HG02571 (cell line): ENCODE measurements around the gene SLC5A8.

Experiments
- ATAC-seq: cut with Tn5 transposase; IDR thresholded peaks from one replicate; pipeline ENCODE4 v1.9.1; 2021; ENCODE audit warnings: mild to moderate bottlenecking, moderate library complexity; ENCODE audit not compliant: unreplicated experiment

SLC5A8 gene, protein sequence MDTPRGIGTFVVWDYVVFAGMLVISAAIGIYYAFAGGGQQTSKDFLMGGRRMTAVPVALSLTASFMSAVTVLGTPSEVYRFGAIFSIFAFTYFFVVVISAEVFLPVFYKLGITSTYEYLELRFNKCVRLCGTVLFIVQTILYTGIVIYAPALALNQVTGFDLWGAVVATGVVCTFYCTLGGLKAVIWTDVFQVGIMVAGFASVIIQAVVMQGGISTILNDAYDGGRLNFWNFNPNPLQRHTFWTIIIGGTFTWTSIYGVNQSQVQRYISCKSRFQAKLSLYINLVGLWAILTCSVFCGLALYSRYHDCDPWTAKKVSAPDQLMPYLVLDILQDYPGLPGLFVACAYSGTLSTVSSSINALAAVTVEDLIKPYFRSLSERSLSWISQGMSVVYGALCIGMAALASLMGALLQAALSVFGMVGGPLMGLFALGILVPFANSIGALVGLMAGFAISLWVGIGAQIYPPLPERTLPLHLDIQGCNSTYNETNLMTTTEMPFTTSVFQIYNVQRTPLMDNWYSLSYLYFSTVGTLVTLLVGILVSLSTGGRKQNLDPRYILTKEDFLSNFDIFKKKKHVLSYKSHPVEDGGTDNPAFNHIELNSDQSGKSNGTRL

DNA sequence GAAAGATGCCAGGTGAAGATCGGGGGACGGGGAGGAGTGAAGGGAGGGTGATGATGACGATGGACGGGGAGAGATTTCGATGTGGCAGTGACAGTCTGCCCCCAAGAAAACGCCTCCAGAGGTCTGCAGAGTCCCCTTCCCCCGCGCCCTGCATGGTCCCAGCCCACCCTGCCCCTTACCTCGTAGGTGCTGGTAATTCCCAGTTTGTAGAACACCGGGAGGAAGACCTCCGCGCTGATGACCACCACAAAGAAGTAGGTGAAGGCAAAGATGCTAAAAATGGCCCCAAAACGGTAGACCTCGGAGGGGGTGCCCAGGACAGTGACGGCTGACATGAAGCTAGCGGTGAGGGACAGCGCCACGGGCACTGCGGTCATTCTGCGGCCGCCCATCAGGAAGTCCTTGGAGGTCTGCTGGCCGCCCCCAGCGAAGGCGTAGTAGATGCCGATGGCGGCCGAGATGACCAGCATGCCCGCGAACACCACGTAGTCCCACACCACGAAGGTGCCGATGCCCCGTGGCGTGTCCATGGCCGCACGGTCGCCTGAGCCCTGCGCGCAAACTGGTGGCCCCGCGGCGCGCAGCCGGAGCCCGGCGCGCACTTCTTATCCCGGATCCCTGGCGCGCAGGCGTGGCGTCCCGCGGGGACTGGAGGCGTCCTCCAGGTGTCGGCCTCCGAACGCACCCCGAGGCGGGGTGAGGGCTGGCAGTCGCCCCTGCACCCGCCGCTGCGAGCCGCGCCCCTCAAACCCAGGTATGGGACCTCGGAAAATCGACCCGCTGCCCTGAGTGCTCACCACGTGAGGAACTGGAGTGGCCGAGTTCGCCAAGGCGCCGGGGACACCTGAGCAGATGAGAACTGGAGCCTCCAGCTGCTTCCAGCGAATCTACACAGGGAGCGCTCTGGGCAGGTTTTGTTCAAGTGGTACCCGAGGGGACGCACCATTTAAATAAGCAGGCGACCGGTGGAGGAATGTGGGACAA, at the start of gene SLC5A8:
Gene SLC5A8 (minus strand): TSS at position 920 of the 984 bp plus-strand sequence. CDS start 390 bp downstream, at position 530.
- no peak for ATAC-seq

DNA sequence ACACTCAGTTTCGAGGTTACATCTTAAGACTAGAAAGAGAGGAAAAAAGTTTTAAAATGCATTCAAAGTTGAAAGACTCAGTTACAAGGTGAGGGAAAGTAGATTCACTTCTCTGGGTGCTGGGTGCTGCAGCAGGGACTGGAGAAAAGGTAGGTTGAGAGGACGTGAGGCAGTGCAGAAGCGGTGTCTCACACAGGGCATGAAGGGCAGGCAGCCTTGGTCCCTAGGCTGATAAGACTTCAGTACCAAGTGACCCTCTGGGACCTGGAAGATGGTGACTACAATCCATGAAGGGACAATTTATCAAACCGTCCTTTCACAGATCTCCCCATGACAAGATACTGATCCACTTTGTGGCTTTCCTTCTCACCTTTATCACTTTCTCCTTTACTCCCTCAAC, 47.3 kb upstream of the SLC5A8 start:
- ATAC-seq = no peak

DNA sequence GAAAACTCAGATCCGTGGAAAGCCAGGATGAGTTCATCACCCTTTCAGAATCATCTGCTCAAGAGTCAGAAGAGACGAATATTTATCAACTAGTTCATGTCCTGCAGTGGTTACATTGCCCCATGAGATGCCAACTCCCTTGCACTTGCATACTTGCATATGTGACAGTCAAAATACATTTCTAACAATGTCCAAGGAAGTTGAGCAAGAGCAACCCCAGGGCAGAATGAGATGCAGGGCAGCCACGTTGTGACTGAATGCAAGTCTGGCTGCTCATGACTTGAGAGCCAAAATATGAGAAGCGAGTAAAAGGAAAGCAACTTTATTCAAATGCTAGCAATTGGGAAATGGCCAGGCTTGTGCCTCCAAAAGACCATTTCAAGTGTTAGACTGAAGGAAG, 46.2 kb upstream of the SLC5A8 start:
- no peak for ATAC-seq

DNA sequence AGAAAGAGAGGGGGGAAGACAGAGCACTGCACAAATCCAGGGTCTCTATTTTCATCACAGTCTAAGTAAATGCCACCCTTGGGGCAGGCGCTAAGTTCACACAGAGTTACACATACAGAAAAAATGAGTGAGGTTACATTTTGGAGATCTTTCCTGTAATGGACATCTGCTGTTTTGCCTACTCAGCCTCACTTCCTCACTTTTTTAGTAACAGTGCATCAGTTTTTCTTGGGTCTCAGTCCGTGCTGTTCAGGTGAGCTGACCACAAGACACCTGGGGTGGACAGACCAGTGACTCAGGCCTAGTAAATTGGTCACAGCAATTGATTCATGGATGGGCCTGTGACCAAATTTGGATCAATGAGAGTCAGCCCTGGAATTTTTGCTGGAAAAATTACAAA, 33.6 kb upstream of the SLC5A8 start:
- no peak for ATAC-seq

DNA sequence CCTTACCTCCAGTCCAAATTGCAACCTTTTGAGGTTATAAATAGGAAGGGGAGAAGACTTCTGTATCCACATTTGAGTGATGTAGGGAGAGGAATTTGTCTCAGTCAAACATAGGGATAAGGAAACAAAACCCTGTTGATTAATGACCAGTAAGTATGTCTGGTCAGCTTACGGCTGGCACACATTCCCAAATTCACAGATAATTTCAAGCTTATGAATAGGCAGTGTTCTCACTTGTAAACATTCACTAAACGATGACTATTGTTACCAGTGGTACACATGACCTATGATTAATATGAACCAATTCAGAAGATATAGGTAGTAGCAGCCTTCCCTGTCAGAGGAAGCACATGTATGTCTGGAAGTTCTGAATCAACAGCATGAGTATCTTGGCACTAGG, 33.0 kb upstream of the SLC5A8 start:
- no peak for ATAC-seq

DNA sequence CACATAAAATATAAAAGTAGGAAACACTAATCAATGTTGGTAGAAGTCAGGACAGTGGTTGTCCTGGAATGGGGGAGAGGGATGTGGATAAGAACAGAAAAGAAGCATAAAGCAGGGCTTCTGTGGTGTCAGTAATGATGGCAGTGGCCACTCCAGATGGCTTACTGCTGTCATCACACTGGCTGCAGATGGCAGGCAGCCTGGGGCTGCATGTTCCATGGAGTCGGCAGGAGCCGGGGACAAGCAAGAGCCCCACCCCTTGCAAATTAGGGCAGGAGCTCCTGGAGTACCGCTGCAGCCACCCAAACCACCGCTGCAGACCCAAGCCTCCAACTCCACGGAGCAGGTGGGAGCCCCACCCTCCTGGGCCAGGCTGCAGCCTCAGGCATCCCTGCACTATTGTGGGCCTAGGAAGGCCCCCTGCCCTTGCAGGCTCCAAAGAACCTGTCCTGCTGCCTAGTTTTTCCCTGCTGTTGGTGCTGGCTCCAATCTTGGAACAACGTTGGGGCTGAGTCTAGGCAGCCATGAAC, 28.8 kb upstream of the SLC5A8 start:
- ATAC-seq = no peak

DNA sequence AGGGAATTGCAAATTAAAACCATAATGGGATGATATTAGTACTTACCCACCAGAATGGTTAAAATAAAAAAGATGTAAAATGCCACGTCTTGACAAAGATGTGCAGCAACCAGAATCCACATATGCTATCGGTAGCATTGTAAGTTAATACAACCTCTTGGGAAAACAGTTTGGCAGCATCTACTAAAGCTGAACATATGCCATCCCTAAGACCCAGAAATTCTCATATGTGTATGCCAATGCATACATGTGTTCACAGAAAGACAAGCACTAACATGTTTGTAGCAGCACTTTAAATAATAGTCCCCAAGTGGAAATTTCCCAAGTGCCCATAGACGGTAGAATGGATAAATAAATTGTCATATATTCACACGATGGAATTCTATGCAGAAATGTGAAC, 28.3 kb upstream of the SLC5A8 start:
- no peak for ATAC-seq

DNA sequence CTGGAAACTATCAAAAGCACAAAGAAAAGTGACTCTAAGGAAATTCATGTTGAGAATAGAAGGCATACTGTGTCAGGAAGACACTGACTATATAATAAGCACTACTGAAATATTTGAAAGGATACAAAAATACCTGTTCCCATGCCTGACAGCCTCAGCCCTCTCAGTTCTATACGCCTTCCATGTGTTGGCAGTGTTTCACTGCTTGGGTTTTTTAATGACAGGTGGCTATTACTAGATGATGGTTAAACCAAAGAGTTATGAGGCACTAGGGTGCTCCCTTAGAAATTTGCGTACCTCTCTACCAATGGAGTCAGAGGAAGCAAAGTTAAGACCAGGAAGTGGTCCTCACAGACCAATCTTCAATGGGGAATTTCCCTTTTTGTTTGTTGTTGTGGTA, 25.6 kb upstream of the SLC5A8 start:
- no peak for ATAC-seq

DNA sequence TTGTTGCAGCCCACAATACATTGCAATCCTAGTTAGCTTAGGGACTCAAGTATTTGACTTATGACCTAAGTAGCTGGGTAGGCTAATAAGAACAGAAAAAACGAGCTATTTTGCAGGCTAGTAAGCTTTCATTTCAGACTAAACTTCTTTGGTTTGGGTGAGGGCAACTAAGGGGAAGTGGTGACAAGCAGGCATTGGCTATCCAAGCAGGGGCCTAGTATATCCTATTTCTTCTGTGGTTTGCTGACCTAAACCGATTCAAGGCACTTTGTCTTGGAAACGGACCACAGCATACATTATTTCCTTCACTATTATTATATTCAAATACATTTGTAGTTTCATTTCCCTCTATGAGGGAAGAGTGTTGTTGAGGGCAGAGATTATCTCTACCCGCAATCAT, 21.6 kb upstream of the SLC5A8 start:
- ATAC-seq = no peak

DNA sequence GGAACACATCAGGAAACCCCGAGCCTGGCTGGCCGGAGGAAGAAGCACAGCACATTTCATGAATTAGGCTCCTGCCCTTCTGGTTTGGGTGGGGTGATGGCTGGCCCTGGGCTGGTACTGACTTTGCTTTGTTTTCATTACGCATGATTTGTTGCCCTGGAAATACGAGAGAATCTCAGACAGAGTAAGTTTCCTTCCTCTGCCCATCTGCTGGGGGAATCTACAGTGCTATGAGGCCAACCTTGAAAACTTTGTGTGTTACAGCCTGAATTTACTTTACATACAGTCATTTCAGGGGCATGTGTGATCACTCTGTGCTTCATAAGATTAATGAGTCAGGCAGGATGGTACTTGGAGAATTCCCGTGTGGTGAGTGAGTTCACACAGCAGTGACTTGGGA, 20.5 kb upstream of the SLC5A8 start:
- ATAC-seq = no peak

DNA sequence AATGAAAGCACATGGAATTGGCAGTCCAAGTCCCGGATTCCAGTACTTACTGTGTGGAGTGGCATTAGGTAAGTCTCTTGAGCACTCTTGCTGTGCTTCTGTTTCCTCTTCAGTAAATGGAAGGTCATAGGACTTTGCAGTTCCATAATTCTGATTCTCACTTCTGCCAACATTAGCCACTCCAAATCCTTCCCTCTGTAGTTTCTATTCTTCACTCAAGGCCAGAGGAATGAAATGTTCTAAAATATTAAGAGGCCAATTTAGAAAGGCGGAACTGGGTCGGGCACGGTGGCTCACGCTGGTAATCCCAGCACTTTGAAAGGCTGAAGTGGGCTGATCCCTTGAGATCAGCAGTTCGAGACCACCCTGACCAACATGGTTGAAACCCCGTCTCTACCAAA, 19.8 kb upstream of the SLC5A8 start:
- ATAC-seq = no peak

DNA sequence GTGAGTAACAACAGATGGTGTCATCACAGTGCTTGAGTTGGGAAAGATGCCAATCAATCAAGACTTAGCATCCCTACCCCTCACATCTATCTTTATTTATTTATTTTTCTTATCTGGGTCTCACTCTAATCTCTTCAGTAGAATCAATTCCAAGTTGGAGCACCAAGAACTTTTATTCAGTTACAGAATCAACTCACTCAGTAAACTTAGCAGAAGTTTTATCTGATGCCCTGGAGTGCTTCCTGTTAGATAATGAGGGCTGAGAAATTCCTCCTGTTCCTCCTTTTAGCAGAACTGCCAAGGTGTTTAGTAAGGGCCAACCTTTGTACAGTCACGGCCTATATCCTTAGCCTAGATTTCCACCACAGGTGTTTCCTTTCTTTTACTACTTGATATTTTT, 11.3 kb upstream of the SLC5A8 start:
- ATAC-seq = no peak

DNA sequence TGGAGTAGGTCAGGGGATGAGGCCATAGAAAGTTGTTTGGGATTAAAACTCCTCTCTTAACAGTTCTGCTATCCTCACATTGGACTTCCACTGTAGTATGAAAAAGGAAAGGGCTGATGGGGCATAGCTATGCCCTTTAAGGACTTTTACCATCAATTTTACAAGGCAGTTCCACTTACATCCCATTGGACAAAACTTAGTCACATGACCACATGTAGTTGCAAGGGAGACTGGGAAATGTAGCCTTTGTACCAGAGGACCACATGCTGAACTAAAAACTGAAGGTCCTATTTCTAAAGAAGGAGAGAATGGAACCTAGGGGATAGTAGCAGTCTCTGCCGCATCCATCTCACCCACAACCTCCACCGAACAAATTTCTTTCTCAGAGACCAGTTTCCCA, 6.8 kb upstream of the SLC5A8 start:
- ATAC-seq = no peak

DNA sequence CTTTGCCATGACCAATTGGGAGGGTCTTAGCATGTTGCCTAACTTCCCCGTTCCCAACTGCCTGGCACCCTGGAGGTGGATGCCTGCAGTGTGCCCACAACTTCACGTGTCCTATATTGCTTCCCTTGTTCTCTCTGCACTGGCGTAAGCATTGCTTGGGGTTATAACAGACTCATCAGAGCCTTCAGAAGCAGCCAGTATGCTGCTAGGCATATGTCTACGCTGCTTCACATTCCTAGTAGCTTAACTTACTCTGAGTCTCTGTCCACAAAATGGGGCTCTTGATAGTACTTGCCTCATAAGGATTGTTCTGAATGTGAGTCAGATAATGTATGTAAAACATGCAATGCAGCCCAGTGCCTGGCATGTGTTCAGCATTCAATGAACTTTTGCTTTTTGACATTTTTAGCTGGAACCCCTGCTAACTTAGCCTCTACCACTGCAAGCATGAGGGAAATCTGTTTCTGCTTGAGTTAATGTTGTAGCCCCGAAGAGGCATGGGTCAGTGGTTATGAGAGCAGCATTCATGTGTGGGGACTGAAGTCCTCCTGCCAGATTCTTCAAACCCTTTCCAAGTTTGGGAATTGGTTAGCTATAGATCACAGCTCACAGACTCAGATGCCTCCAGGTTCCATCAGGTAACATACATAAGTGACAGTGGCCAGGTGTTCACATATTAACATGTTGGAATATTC, 2.8 kb downstream of the SLC5A8 start:
- no peak for ATAC-seq

DNA sequence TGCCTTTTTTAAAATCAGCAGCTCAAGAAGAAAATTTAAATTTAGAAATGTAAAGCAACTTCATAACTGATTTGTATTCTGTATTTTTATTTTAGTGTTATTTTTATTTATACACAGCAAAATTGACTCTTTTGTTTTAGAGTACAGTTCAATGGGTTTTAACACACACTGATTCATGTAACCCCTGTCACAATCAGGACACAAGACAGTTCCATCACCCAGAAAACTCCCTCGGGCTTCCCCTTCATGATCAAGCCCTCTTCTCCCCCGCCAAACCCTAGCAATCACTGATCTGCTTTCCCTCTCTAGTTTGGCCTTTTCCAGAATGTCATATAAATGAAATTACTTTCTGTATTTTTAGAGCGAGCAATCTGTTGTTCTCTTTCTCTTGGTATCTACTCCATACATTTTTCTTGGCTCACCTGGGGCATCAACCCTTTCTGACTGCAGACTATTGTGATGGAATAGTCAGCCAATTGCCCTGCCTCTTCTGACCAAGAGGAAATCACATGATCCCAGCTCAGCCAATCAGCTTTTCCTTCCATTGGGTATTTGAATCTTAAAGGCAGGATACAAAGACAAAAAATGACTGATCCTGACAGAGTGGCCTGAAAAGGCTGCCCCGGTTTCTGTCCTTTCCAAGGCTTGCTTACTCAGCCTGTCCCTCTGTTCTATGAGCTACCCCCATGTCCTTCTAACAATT, 5.3 kb downstream of the SLC5A8 start:
- ATAC-seq = no peak

DNA sequence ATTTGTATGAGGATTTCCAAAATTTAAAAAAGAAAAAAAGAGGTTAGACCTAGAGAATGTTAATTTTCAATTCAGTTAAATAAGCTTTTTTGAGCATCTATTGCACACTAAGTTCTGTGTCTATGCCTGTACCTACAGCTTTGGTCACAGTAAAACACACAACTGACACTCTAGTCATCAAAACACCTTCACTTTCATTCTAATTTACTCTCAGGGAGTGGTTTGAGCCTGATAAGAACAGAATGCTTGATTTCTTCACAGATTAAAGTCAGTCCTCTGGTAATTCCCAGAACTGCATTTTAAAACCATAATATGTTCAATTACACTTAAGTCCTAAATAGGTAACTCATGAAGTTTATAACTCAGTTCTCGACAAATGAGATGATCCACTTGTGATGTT, 9.2 kb downstream of the SLC5A8 start:
- ATAC-seq = no peak

DNA sequence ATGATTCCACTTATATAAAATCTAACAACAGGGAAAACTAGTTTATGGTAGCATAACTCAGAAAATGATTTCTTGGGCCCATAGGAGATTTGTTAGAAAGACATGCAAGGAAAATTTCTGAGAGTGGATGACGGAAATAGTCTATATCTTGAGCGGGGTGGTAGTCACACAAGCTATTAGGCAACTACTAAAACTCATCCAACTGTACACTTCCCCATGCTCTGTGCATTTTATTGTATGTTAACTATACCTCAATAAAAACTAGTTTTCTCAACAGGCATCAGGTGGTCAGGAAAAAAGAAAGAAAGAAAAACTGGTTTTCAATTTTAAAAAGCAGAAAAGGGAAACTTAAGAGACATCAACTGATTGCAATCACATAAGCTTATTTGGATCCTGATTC, 9.9 kb downstream of the SLC5A8 start:
- ATAC-seq = no peak

DNA sequence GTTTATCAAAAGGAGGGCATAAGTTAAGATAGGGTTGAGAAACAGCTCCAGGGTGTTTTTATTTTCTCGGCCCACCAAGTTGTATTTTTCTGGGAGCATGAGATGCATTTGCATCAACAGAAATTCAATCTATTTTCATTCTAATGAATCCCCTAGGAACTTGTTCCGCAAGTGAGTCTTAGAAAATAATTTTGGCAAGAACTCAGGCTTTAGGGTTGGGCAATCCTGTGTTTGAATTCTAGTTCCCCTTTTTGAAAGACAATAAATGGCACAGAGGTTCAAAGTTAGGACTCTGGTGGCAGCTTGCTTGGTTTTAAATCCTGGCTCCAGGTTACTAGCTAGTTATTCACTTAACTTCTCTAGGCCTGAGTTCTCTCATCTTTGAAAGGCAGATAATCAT, 23.7 kb downstream of the SLC5A8 start:
- ATAC-seq = no peak

DNA sequence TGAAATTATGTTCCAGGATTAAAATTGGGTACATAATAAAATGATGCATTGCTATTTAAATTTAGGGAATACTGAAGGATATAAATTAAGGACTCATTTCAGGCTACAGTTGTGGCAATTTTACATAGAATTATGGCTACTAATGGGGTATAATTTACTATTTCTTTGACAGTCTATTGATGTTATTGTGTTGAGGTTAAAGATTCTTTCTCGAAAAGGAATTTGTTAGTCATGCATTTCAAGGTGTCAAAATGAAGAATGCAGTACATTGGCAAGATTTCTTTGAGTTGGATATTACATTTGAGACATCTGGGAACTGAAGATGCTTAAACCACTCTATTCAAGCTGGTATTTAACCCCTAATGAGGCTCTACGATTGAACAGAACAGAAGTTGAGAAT, 28.3 kb downstream of the SLC5A8 start:
- ATAC-seq = no peak

DNA sequence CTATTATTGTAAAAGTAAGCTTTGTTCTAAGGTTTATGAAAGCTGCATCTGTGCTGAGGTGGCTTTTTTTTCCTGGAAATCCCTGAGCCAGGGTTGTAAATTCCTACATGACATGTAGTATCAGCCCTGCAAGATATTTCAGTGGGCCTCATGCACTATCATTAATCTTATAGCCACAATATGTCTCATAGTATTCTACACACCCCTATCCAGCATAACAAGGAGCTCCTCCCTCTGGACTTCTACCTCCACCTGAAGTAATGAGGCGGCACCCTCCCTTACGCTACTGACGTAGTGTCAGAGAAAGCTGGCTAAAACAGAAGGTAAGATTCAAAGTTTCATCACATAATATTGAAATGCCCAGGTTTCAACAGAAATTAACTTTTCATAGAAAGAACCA, 35.5 kb downstream of the SLC5A8 start:
- ATAC-seq = no peak
